Measurements from ENCODE around the gene RGS10. TPM values are rescaled to one million over a fixed set of nuclear protein-coding genes. Genes with fewer than 3 reads are reported as not detected.

Gene RGS10
- total RNA-seq, 1 experiment from 2014 or later, result 27.7 TPM

GRCh38 chr10:119493155-119493554, 49.4 kb downstream of the RGS10 start:
- Histone ChIP-seq H3K36me3 (no peaks in the 10 kb centered on the region), H3K9me3 (replicated peaks) (no peaks in the 10 kb centered on the region), H3K27me3 (replicated peaks) (no peaks in the 10 kb centered on the region), H3K27ac (no peak overlapping the region), H3K4me3 (no peak overlapping the region), H3K4me1 (replicated peaks) (peaks cover 26% of the 10 kb centered on the region)
- no peak for DNase-seq (ENCODE audit: low read depth in 1 of 2, low spot score in 2 of 2)

GRCh38 chr10:119491966-119492757, 50.4 kb downstream of the RGS10 start:
- peaks cover 26% of the 10 kb centered on the region for H3K4me1 ChIP-seq (replicated peaks)
- H3K36me3 ChIP-seq, result no peaks in the 10 kb centered on the region
- no peaks in the 10 kb centered on the region for H3K9me3 ChIP-seq (replicated peaks)
- H3K27me3 ChIP-seq (replicated peaks), result no peaks in the 10 kb centered on the region
- no peak for DNase-seq (ENCODE audit: low read depth in 1 of 2, low spot score in 2 of 2)
- H3K4me3 ChIP-seq, result no peak overlapping the region
- no peak overlapping the region for H3K27ac ChIP-seq

- no peaks in the 10 kb centered on the region for H3K9me3 ChIP-seq (replicated peaks)
- H3K4me1 ChIP-seq (replicated peaks), result peaks cover 20% of the 10 kb centered on the region
- no peak overlapping the region for H3K27ac ChIP-seq
- DNase-seq (ENCODE audit: low read depth in 1 of 2, low spot score in 2 of 2), result no peak
- H3K4me3 ChIP-seq, result no peak overlapping the region; the same call in 1 of the 2 replicates
- H3K36me3 ChIP-seq, result no peaks in the 10 kb centered on the region
- H3K27me3 ChIP-seq (replicated peaks), result no peaks in the 10 kb centered on the region
These were observed 52.6 kb downstream of the RGS10 start for GRCh38 chr10:119489991-119490326.

GRCh38 chr10:119488675-119489074, 53.8 kb downstream of the RGS10 start:
- Histone ChIP-seq H3K4me3 (no peak overlapping the region), H3K27ac (no peak overlapping the region), H3K4me1 (replicated peaks) (peaks cover 9% of the 10 kb centered on the region), H3K27me3 (replicated peaks) (no peaks in the 10 kb centered on the region), H3K36me3 (no peaks in the 10 kb centered on the region), H3K9me3 (replicated peaks) (no peaks in the 10 kb centered on the region)
- no peak for DNase-seq (ENCODE audit: low read depth in 1 of 2, low spot score in 2 of 2)

DNA sequence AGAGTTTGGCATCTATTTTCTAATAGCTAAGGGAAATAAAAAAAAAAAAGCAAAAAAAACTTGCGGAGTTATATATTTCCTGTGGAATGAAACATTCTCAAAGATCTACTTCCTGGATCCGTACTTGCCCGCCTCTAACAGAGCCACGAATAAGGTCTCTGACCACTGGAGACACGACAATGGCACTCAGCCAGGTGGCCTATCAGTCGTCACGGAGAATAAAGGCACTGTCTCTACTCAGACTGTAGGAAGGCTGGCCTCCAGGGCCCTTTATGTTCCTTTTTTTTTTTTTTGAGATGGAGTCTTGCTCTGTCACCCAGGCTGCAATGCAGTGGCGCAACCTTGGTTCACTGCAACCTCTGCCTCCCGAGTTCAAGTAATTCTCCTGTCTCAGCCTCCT, 58.7 kb downstream of the RGS10 start:
- Histone ChIP-seq H3K36me3 (no peaks in the 10 kb centered on the region), H3K4me3 (no peak overlapping the region), H3K9me3 (replicated peaks) (no peaks in the 10 kb centered on the region), H3K27me3 (replicated peaks) (no peaks in the 10 kb centered on the region), H3K4me1 (replicated peaks) (no peaks in the 10 kb centered on the region), H3K27ac (no peak overlapping the region)
- DNase-seq (ENCODE audit: low read depth in 1 of 2, low spot score in 2 of 2), result no peak

- Histone ChIP-seq H3K9me3 (replicated peaks) (no peaks in the 10 kb centered on the region), H3K36me3 (no peaks in the 10 kb centered on the region), H3K4me1 (replicated peaks) (no peaks in the 10 kb centered on the region), H3K27me3 (replicated peaks) (no peaks in the 10 kb centered on the region; the same call in 1 of the 2 replicates), H3K4me3 (no peak overlapping the region), H3K27ac (no peak overlapping the region)
- no peak for DNase-seq (ENCODE audit: low read depth in 1 of 2, low spot score in 2 of 2)
These were observed 59.5 kb downstream of the RGS10 start for GRCh38 chr10:119483001-119483400.

DNA sequence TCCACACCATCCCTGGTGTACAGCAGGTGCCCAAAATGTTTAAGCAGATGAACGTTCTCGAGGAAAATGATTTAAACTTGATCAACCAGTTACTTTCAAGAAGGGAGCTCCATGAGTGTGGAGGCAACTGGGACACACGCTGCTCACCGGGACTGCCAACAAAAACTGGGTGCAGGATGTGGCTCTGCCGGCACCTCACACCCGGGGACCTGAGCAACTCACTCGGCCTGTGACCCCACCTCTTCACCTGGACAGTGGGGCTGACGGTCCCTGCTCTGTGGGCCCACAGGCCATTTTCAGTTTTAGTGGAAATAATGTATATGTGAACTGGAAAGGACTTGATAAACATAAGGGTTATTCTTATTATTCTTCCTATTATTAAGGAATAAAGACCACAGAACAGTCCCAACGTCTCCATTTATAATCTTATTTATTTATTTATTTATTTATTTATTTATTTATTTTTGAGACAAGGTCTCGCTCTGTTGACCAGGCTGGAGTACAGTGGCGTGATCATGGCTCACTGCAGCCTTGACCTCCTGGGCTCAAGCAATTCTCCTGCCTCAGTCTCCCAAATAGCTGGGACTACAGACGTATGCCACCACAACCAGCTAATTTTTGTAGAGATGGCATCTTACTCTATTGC, 60.6 kb downstream of the RGS10 start:
- Histone ChIP-seq H3K27me3 (replicated peaks) (peaks cover 6% of the 10 kb centered on the region; the same call in 1 of the 2 replicates), H3K27ac (no peak overlapping the region), H3K4me3 (no peak overlapping the region), H3K9me3 (replicated peaks) (no peaks in the 10 kb centered on the region), H3K4me1 (replicated peaks) (no peaks in the 10 kb centered on the region), H3K36me3 (no peaks in the 10 kb centered on the region)
- no peak for DNase-seq (ENCODE audit: low read depth in 1 of 2, low spot score in 2 of 2)

GRCh38 chr10:119480667-119481066, 61.9 kb downstream of the RGS10 start:
- Histone ChIP-seq H3K36me3 (no peaks in the 10 kb centered on the region), H3K9me3 (replicated peaks) (no peaks in the 10 kb centered on the region), H3K27ac (no peak overlapping the region), H3K27me3 (replicated peaks) (peaks cover 14% of the 10 kb centered on the region; the same call in 1 of the 2 replicates), H3K4me3 (no peak overlapping the region), H3K4me1 (replicated peaks) (no peaks in the 10 kb centered on the region)
- DNase-seq (ENCODE audit: low read depth in 1 of 2, low spot score in 2 of 2), result no peak

DNA sequence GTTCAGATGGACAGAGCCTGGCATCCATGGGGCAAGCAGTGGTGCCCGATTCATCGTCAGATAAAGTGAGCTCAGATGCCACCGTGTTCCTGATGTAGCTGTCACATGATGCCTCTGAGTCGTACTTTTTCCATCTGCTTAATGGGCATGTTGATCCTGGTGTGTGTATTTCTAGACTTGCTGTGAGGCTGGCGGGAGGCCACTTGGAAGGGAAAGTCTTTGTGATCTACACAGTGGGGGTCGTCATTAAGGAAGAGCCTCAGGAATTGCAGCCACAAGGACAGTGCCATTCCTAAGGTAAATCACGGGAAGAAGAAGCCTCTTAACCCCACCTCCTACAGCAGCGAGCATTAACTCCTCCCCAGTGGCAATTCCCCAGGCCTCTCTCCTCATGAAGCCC, 63.0 kb downstream of the RGS10 start:
- H3K36me3 ChIP-seq, result no peaks in the 10 kb centered on the region
- no peak overlapping the region for H3K27ac ChIP-seq
- peaks cover 14% of the 10 kb centered on the region; the same call in 1 of the 2 replicates for H3K27me3 ChIP-seq (replicated peaks)
- DNase-seq (ENCODE audit: low read depth in 1 of 2, low spot score in 2 of 2), result no peak
- no peaks in the 10 kb centered on the region for H3K4me1 ChIP-seq (replicated peaks)
- no peaks in the 10 kb centered on the region for H3K9me3 ChIP-seq (replicated peaks)
- H3K4me3 ChIP-seq, result no peak overlapping the region

DNA sequence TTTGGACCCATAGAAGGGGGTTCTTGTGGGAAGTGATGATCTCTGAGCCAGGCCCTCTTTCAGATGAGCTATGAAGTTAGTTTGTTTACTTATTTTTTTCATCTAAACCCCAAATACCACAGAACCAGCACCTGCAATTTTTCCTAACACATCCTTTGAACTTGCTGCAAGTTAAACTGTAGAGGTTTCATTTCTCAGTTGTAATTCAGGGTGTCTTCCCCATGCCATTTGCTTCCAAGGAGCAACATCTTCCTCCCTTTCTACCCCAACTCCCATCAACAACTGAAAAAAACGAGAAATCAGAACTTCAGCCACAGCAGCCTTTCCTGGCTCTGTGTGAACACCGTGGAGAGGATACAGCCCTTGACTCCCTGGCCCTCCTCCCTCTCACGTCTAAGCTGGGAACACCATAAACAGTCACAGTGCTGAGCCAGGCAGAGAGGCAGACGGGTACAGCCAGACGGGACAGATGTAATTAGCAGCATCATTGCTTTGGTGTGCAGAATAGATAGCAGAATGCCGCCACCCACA, 63.6 kb downstream of the RGS10 start:
- no peak overlapping the region for H3K27ac ChIP-seq
- no peak for DNase-seq (ENCODE audit: low read depth in 1 of 2, low spot score in 2 of 2)
- no peaks in the 10 kb centered on the region for H3K4me1 ChIP-seq (replicated peaks)
- no peaks in the 10 kb centered on the region for H3K9me3 ChIP-seq (replicated peaks)
- H3K4me3 ChIP-seq, result no peak overlapping the region
- H3K36me3 ChIP-seq, result no peaks in the 10 kb centered on the region
- H3K27me3 ChIP-seq (replicated peaks), result peaks cover 14% of the 10 kb centered on the region; the same call in 1 of the 2 replicates

DNA sequence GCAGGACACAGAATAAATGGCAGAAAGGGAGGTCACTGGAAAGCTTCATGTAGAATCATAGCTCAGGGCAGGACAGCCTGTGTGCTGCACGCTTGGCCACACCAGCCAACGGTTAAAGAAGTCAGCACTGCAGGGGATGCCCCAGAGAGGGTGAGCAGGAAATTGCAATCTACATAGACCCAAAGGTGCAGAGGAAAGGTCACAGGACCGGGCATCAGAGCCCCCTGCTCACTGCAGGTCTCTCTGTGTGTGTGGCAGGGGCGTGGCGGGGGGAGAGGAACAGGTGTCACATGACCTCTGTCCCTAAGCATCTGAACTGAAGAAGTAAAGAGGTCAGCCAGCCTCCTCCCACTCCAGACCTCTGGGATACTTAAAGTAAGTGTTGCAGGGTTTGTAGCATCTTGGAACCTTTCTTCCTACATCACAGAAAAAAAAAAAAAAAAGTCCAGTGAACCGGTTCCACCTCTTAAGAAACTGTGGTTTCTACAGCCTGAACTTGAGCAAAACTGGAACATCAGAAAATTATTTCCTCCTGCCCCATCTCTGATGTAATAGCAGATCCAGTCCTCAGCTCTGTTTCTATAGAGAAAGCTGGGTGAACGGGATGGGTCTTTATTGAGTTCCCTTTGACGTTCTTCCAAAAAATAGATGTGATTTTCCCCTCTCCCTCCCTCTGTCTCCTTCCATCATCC, 64.3 kb downstream of the RGS10 start:
- Histone ChIP-seq H3K4me3 (no peak overlapping the region), H3K27ac (no peak overlapping the region), H3K27me3 (replicated peaks) (peaks cover 14% of the 10 kb centered on the region; the same call in 1 of the 2 replicates), H3K9me3 (replicated peaks) (no peaks in the 10 kb centered on the region), H3K4me1 (replicated peaks) (no peaks in the 10 kb centered on the region), H3K36me3 (no peaks in the 10 kb centered on the region)
- no peak for DNase-seq (ENCODE audit: low read depth in 1 of 2, low spot score in 2 of 2)

DNA sequence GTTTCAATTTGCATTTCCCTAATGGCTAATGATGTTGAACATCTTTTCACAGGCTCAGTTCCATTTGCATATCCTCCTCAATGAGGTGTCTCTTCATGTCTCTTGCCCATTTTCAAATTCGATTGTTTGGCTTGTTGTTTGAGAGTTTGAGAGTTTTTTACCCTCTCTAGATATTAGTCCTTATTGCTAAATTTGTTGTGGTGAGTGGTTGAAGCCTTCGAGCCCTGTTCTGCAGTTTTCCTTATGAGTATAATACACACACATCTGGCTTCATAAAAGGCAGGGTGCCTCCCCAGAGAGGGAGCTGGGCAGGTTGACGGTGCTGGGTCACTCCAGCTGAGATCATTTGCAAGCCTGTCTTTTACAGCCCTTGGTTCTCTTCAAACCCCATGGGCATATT, 65.1 kb downstream of the RGS10 start:
- Histone ChIP-seq H3K27me3 (replicated peaks) (peaks cover 17% of the 10 kb centered on the region; the same call in 1 of the 2 replicates), H3K4me3 (no peak overlapping the region), H3K27ac (no peak overlapping the region), H3K36me3 (no peaks in the 10 kb centered on the region), H3K9me3 (replicated peaks) (no peaks in the 10 kb centered on the region), H3K4me1 (replicated peaks) (no peaks in the 10 kb centered on the region)
- DNase-seq (ENCODE audit: low read depth in 1 of 2, low spot score in 2 of 2), result no peak

- H3K27ac ChIP-seq, result no peak overlapping the region
- no peaks in the 10 kb centered on the region for H3K36me3 ChIP-seq
- peaks cover 34% of the 10 kb centered on the region for H3K27me3 ChIP-seq (replicated peaks)
- H3K4me1 ChIP-seq (replicated peaks), result peaks cover 4% of the 10 kb centered on the region
- no peak for DNase-seq (ENCODE audit: low read depth in 1 of 2, low spot score in 2 of 2)
- no peak overlapping the region for H3K4me3 ChIP-seq
- no peaks in the 10 kb centered on the region for H3K9me3 ChIP-seq (replicated peaks)
These were observed 67.9 kb downstream of the RGS10 start for GRCh38 chr10:119474606-119475005.

GRCh38 chr10:119473771-119474170, 68.7 kb downstream of the RGS10 start:
- no peak overlapping the region for H3K27ac ChIP-seq
- H3K36me3 ChIP-seq, result no peaks in the 10 kb centered on the region
- H3K4me1 ChIP-seq (replicated peaks), result peaks cover 10% of the 10 kb centered on the region
- DNase-seq (ENCODE audit: low read depth in 1 of 2, low spot score in 2 of 2), result no peak
- H3K27me3 ChIP-seq (replicated peaks), result peaks cover 34% of the 10 kb centered on the region
- no peak overlapping the region for H3K4me3 ChIP-seq
- no peaks in the 10 kb centered on the region for H3K9me3 ChIP-seq (replicated peaks)
